ENCODE data around the gene WDR36.

GRCh38 chr5:111092062-111092853 lies at the start of gene WDR36:
- no peak for TF ChIP-seq CTCF (IDR thresholded peaks at IDR 0.05)
- no peak for TF ChIP-seq POLR2A (IDR thresholded peaks at IDR 0.05)

All from sigmoid colon (tissue), 3 donors.